GM12878 (cell line): Measurements from ENCODE around the gene VEGFB. TPM values are rescaled to one million over a fixed set of nuclear protein-coding genes. Genes with fewer than 3 reads are reported as not detected.
A peak's percentile ranks its signal among the peaks of the same experiment; 100 is the strongest.

ENCODE experiments used
- ASH2L ChIP-seq: fragments of 300-600, 200-600 bp; sonication (generic); IDR thresholded peaks from 2 replicates; pipeline ENCODE4 v1.6.1; 2017; ENCODE audit warnings: low read depth, mild to moderate bottlenecking, borderline replicate concordance
- BCL11A ChIP-seq: IDR thresholded peaks from 2 replicates; pipeline ENCODE4 v1.6.1; 2011; ENCODE audit warnings: low read depth, low read length
- CHD1 ChIP-seq: IDR thresholded peaks from 2 replicates; pipeline ENCODE4 v1.6.1; 2012; ENCODE audit warnings: low read depth, low read length, improper control_type of control experiment
- MLLT1 ChIP-seq: fragments of 450-650 bp; IDR thresholded peaks from 2 replicates; pipeline ENCODE4 v1.6.1; 2016; ENCODE audit warnings: mild to moderate bottlenecking
- NR2F1 ChIP-seq: fragments of 450-650 bp; conservative IDR thresholded peaks from 2 replicates; pipeline ENCODE4 v1.6.1; 2017; ENCODE audit warnings: mild to moderate bottlenecking
- POLR2AphosphoS5 ChIP-seq: IDR thresholded peaks from 2 replicates; pipeline ENCODE4 v1.6.1; 2011; ENCODE audit warnings: mild to moderate bottlenecking, low read length, inconsistent platforms
- SREBF2 ChIP-seq: IDR thresholded peaks from 2 replicates; pipeline ENCODE4 v1.6.1; 2012; ENCODE audit warnings: mild to moderate bottlenecking, low read length
- TARDBP ChIP-seq: IDR thresholded peaks from 2 replicates; pipeline ENCODE4 v1.6.1; 2016; ENCODE audit warnings: borderline replicate concordance
- USF2 ChIP-seq: IDR thresholded peaks from 2 replicates; pipeline ENCODE4 v1.6.1; 2011; ENCODE audit warnings: low read depth, low read length, improper control_type of control experiment, borderline replicate concordance
- WRNIP1 ChIP-seq: IDR thresholded peaks from 2 replicates; pipeline ENCODE4 v1.6.1; 2011; ENCODE audit warnings: low read depth, low read length, improper control_type of control experiment, borderline replicate concordance
- YBX1 ChIP-seq: fragments of 450-650 bp; IDR thresholded peaks from 2 replicates; pipeline ENCODE4 v1.6.1; 2016; ENCODE audit warnings: antibody characterized with exemption
- ZNF274 ChIP-seq: IDR thresholded peaks from one replicate; pipeline ENCODE4 v1.8.0; 2011; ENCODE audit not compliant: insufficient read length, insufficient read depth
- polyA plus RNA-seq, 11 experiments: library from polyadenylated mRNA; depleted of rRNA in 4 of 11; unstranded in 6 of 11; stranded (reverse) in 5 of 11; fragments of >200 nt; fragmentation: Nextera tagmentation in 4 of 11; fragmentation: Illumina TruSeq in 1 of 11; extraction: Ambion mirVana in 4 of 11; extraction: Trizol in 1 of 11; gene quantifications; 1 replicate in 1 of 11; 2 replicates in 10 of 11; pipeline versions ENCODE4 v1.2.1 to v1.2.3, GENCODE V29; 2011 to 2016; ENCODE audit warnings: inconsistent platforms in 2 of 11, missing spikeins in 2 of 11, low read depth in 1 of 11
- total RNA-seq, 4 experiments: library from RNA; depleted of rRNA in 3 of 4; stranded (reverse); fragments of >200 nt in 3 of 4; fragmentation: Illumina TruSeq in 1 of 4; extraction: Trizol in 1 of 4; gene quantifications; 2 replicates each; pipeline versions ENCODE4 v1.2.1 to v1.2.3, GENCODE V29; 2013 to 2021
- TF ChIP-seq, protein P1 (sequence below): IDR thresholded peaks from 2 replicates; pipeline ENCODE4 v1.6.1; 2012; ENCODE audit warnings: improper control_type of control experiment, low read depth, low read length; ENCODE audit not compliant: insufficient replicate concordance
- TF ChIP-seq, protein P2 (sequence below): fragments of 450-650 bp; IDR thresholded peaks from 2 replicates; pipeline ENCODE4 v1.6.1; 2017; ENCODE audit warnings: mild to moderate bottlenecking, low read depth, inconsistent platforms; ENCODE audit not compliant: poor library complexity, severe bottlenecking
- TF ChIP-seq, protein P3 (sequence below): fragments of 450-650 bp; formaldehyde crosslinking; IDR thresholded peaks from 2 replicates; pipeline ENCODE4 v1.4.0; 2020; ENCODE audit warnings: mild to moderate bottlenecking, moderate library complexity

The VEGFB gene
- total and polyA plus RNA-seq, 10 of the 15 experiments (the other 5 are each of a cell fraction or from before 2014, with no cell fraction given): 7.0 to 75.8 (median 20.3) TPM

DNA sequence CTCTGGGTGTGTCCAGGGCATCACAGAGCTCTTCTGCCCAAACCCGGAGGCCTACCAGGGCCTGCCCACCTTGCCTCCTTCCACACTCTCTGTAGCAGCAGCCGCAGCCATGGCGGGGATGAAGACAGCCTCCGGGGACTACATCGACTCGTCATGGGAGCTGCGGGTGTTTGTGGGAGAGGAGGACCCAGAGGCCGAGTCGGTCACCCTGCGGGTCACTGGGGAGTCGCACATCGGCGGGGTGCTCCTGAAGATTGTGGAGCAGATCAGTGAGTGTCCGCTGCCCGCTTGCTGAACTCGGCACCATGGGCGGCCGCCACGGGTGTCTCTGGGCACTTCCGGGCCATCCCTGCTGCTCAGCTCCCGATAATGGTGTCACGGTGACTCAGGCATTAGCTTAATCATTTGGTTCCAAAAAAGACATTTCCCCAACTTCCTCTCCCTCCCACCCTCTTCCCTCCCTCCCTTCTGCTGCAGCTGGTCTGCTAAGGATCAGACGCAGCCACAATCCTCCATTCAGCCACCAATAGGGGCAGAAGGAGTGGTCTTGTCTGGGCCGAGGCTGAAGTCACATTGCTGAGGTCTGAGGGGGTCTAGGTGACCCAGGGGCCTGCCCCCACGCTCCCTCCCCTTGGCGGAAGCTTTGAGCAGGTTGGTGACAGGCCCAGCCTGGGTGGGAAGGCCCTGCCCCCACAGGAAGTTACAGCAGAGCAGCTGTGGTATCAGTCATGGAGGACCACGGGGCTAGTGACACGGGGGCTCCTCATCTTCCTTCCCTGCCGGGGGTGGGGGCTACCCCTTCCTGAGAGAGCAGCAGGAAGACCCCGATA, 26.9 kb upstream of the VEGFB start (continued):
- TF ChIP-seq, protein P1, sequence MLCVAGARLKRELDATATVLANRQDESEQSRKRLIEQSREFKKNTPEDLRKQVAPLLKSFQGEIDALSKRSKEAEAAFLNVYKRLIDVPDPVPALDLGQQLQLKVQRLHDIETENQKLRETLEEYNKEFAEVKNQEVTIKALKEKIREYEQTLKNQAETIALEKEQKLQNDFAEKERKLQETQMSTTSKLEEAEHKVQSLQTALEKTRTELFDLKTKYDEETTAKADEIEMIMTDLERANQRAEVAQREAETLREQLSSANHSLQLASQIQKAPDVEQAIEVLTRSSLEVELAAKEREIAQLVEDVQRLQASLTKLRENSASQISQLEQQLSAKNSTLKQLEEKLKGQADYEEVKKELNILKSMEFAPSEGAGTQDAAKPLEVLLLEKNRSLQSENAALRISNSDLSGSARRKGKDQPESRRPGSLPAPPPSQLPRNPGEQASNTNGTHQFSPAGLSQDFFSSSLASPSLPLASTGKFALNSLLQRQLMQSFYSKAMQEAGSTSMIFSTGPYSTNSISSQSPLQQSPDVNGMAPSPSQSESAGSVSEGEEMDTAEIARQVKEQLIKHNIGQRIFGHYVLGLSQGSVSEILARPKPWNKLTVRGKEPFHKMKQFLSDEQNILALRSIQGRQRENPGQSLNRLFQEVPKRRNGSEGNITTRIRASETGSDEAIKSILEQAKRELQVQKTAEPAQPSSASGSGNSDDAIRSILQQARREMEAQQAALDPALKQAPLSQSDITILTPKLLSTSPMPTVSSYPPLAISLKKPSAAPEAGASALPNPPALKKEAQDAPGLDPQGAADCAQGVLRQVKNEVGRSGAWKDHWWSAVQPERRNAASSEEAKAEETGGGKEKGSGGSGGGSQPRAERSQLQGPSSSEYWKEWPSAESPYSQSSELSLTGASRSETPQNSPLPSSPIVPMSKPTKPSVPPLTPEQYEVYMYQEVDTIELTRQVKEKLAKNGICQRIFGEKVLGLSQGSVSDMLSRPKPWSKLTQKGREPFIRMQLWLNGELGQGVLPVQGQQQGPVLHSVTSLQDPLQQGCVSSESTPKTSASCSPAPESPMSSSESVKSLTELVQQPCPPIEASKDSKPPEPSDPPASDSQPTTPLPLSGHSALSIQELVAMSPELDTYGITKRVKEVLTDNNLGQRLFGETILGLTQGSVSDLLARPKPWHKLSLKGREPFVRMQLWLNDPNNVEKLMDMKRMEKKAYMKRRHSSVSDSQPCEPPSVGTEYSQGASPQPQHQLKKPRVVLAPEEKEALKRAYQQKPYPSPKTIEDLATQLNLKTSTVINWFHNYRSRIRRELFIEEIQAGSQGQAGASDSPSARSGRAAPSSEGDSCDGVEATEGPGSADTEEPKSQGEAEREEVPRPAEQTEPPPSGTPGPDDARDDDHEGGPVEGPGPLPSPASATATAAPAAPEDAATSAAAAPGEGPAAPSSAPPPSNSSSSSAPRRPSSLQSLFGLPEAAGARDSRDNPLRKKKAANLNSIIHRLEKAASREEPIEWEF: no peak
- TF ChIP-seq TARDBP: peak; percentile 71; the same call in 1 of the 2 replicates
- 0 out of 2 replicates have a peak, but pooled peaks have one; percentile 50 for TF ChIP-seq MLLT1
- no peak for TF ChIP-seq ASH2L
- TF ChIP-seq YBX1: no peak
- TF ChIP-seq WRNIP1: no peak
- TF ChIP-seq SREBF2: no peak
- TF ChIP-seq, protein P2, sequence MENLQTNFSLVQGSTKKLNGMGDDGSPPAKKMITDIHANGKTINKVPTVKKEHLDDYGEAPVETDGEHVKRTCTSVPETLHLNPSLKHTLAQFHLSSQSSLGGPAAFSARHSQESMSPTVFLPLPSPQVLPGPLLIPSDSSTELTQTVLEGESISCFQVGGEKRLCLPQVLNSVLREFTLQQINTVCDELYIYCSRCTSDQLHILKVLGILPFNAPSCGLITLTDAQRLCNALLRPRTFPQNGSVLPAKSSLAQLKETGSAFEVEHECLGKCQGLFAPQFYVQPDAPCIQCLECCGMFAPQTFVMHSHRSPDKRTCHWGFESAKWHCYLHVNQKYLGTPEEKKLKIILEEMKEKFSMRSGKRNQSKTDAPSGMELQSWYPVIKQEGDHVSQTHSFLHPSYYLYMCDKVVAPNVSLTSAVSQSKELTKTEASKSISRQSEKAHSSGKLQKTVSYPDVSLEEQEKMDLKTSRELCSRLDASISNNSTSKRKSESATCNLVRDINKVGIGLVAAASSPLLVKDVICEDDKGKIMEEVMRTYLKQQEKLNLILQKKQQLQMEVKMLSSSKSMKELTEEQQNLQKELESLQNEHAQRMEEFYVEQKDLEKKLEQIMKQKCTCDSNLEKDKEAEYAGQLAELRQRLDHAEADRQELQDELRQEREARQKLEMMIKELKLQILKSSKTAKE: no peak
- no peak for TF ChIP-seq BCL11A
- TF ChIP-seq ZNF274: no peak
- TF ChIP-seq, protein P3, sequence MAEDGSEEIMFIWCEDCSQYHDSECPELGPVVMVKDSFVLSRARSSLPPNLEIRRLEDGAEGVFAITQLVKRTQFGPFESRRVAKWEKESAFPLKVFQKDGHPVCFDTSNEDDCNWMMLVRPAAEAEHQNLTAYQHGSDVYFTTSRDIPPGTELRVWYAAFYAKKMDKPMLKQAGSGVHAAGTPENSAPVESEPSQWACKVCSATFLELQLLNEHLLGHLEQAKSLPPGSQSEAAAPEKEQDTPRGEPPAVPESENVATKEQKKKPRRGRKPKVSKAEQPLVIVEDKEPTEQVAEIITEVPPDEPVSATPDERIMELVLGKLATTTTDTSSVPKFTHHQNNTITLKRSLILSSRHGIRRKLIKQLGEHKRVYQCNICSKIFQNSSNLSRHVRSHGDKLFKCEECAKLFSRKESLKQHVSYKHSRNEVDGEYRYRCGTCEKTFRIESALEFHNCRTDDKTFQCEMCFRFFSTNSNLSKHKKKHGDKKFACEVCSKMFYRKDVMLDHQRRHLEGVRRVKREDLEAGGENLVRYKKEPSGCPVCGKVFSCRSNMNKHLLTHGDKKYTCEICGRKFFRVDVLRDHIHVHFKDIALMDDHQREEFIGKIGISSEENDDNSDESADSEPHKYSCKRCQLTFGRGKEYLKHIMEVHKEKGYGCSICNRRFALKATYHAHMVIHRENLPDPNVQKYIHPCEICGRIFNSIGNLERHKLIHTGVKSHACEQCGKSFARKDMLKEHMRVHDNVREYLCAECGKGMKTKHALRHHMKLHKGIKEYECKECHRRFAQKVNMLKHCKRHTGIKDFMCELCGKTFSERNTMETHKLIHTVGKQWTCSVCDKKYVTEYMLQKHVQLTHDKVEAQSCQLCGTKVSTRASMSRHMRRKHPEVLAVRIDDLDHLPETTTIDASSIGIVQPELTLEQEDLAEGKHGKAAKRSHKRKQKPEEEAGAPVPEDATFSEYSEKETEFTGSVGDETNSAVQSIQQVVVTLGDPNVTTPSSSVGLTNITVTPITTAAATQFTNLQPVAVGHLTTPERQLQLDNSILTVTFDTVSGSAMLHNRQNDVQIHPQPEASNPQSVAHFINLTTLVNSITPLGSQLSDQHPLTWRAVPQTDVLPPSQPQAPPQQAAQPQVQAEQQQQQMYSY (CRISPR knock-in tag): no peak
- 0 out of 2 replicates have a peak, but pooled peaks have one; percentile 21 for TF ChIP-seq CHD1
- peak; percentile 76 for TF ChIP-seq NR2F1
- TF ChIP-seq USF2: no peak
- TF ChIP-seq POLR2AphosphoS5: peak; percentile 85
